ENCODE data around the gene SLC28A2. TPM values are rescaled to one million over a fixed set of nuclear protein-coding genes. Genes with fewer than 3 reads are reported as not detected.
"Not testable (repeated sequence)": the region's sequence is repeated elsewhere in the genome, so short reads cannot be mapped to it uniquely, and the experiment has no call there.

The SLC28A2 gene
- total RNA-seq, 3 donors from 2014 or later, result 1.2 to 3.5 (median 2.6) TPM

DNA sequence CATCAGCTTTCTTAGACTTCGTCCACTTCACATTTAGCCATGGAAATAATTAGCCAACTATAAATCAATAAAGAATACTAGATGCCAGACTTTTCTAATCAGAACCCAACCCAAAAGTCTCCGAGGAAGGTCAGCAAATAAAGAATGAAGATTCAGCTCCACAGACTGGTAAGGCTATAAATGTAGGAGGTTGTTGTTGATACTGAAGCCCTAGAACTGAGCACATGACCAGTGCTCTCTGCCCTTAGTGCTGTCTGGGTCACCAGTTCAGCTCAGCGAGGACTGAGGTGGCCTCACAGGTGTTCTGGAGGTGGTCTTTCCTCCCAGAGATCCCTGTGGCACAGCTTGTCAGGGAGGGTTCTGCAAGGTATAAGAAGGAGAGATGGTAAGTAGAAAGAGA is 20.9 kb upstream of the SLC28A2 start:
- TF ChIP-seq, protein P1, sequence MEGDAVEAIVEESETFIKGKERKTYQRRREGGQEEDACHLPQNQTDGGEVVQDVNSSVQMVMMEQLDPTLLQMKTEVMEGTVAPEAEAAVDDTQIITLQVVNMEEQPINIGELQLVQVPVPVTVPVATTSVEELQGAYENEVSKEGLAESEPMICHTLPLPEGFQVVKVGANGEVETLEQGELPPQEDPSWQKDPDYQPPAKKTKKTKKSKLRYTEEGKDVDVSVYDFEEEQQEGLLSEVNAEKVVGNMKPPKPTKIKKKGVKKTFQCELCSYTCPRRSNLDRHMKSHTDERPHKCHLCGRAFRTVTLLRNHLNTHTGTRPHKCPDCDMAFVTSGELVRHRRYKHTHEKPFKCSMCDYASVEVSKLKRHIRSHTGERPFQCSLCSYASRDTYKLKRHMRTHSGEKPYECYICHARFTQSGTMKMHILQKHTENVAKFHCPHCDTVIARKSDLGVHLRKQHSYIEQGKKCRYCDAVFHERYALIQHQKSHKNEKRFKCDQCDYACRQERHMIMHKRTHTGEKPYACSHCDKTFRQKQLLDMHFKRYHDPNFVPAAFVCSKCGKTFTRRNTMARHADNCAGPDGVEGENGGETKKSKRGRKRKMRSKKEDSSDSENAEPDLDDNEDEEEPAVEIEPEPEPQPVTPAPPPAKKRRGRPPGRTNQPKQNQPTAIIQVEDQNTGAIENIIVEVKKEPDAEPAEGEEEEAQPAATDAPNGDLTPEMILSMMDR (IDR thresholded peaks at IDR 0.05), result no peak
- H3K36me3 ChIP-seq (ENCODE audit: low read depth), result no peaks in the 10 kb centered on the region
- H3K4me1 ChIP-seq (ENCODE audit: low read depth), result no peaks in the 10 kb centered on the region
- H3K4me3 ChIP-seq, result no peak overlapping the region
- DNase-seq (no peak), ATAC-seq (no peak)
- intact Hi-C loops (cut with DNase I, micrococcal nuclease), result no loop called here
- peaks cover 29% of the 10 kb centered on the region for H3K9me3 ChIP-seq

DNA sequence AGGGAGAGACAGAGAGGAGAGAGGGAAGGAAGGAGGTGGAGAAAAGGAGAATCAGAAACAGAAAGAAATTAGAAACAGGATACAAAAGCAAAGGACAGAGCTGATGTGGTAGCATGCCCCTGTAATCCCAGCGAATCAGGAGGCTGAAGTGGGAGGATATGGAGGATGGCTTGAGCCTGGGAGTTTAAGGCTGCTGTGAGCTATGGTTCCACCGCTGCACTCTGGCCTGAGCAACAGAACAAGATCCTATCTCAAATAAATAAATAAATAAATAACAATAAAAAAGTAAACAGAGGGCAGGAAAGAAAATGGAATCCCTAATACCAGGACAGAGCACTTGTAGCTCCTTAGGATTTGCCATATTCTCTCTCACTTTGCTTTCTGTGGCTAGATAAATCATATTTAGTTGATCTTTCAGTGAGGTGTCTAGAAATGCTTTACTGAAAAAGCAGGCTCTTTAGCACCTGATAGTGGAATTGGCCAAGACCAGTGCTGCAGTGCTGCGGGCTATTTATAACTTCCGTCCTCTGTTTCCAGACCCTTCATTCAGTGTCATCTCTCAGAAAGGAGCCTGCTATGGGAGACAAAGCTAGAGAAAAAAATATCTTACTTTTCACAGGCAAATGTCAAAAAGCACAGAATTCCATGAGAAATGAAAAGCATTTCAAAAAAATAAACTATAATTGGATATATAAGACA is 20.0 kb upstream of the SLC28A2 start:
- Histone ChIP-seq H3K36me3 (ENCODE audit: low read depth) (no peaks in the 10 kb centered on the region), H3K9me3 (peaks cover 29% of the 10 kb centered on the region), H3K4me1 (ENCODE audit: low read depth) (no peaks in the 10 kb centered on the region), H3K4me3 (no peak overlapping the region)
- no peak for ATAC-seq
- no peak for DNase-seq
- intact Hi-C loops (cut with DNase I, micrococcal nuclease), result no loop called here
- TF ChIP-seq, protein P1 (IDR thresholded peaks at IDR 0.05), result no peak

- peak; percentile 51 for ATAC-seq
- H3K4me1 ChIP-seq (ENCODE audit: low read depth), result no peaks in the 10 kb centered on the region
These were observed 17.3 kb upstream of the SLC28A2 start for GRCh38 chr15:45234562-45235235.

DNA sequence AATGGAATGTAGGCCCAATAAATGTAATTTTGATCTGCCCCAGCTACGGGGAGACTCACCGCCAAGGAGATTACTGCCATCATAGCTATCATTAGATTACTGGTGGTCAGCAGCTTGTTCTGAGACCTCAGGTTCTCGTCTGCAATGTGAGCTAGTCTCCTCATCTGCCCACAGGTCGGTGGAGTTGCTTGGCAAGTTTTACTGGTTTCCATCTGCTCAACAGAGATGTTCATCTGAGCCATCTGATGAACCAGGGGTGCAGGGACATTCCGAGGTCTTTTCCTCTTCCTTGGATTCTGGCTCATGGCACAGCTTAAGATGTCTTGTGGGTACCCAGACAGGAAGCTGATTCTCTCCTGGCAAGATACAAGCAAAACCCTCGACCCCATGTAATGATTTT is 15.2 kb upstream of the SLC28A2 start:
- peaks cover 65% of the 10 kb centered on the region for H3K9me3 ChIP-seq
- intact Hi-C loops (cut with DNase I, micrococcal nuclease); H3K4me1 ChIP-seq (ENCODE audit: low read depth); H3K4me3 ChIP-seq; ATAC-seq; H3K36me3 ChIP-seq (ENCODE audit: low read depth); DNase-seq: not testable (repeated sequence)

More at GRCh38 chr15:45234562-45235235, 17.3 kb upstream of the SLC28A2 start:
- Histone ChIP-seq H3K4me3 (no peak overlapping the region), H3K36me3 (ENCODE audit: low read depth) (no peaks in the 10 kb centered on the region), H3K9me3 (peaks cover 44% of the 10 kb centered on the region)
- TF ChIP-seq, protein P1 (IDR thresholded peaks at IDR 0.05), result no peak
- intact Hi-C loops (cut with DNase I, micrococcal nuclease), result no loop called here
- DNase-seq, result no peak

GRCh38 chr15:45242289-45242688 is 9.7 kb upstream of the SLC28A2 start:
- peak in 1 of 3 donors; percentile 21 for DNase-seq
- H3K9me3 ChIP-seq, result peaks cover 72% of the 10 kb centered on the region

More at GRCh38 chr15:45242289-45242688, 9.7 kb upstream of the SLC28A2 start:
- H3K36me3 ChIP-seq (ENCODE audit: low read depth), result no peaks in the 10 kb centered on the region
- TF ChIP-seq, protein P1 (IDR thresholded peaks at IDR 0.05), result no peak
- H3K4me3 ChIP-seq, result no peak overlapping the region
- intact Hi-C loops (cut with DNase I, micrococcal nuclease), result no loop called here
- ATAC-seq, result no peak
- H3K4me1 ChIP-seq (ENCODE audit: low read depth), result no peaks in the 10 kb centered on the region

Data from mucosa of descending colon (tissue), 3 donors.